HG03108 (cell line): ENCODE measurements around the gene GABARAPL2.
"Not testable (repeated sequence)": the region's sequence is repeated elsewhere in the genome, so short reads cannot be mapped to it uniquely, and the experiment has no call there.

ENCODE experiments used
- ATAC-seq: cut with Tn5 transposase; IDR thresholded peaks from one replicate; pipeline ENCODE4 v1.9.1; 2021; ENCODE audit warnings: moderate library complexity; ENCODE audit not compliant: unreplicated experiment

GABARAPL2 gene

GRCh38 chr16:75566040-75566757 lies at the start of gene GABARAPL2:
Gene GABARAPL2, plus strand, starts transcription at chr16:75566379. Its CDS starts 108 bp downstream, at chr16:75566487.
- ATAC-seq: peak; percentile 65

GRCh38 chr16:75519175-75519574 lies 47.0 kb upstream of the GABARAPL2 start:
- ATAC-seq: no peak

- no peak for ATAC-seq
These were observed 40.0 kb upstream of the GABARAPL2 start for GRCh38 chr16:75526032-75526790.

- no peak for ATAC-seq
These were observed 38.3 kb upstream of the GABARAPL2 start for GRCh38 chr16:75527825-75528299.

- ATAC-seq: no peak
These were observed 36.9 kb upstream of the GABARAPL2 start for GRCh38 chr16:75529056-75529905.

GRCh38 chr16:75529959-75530358 lies 36.2 kb upstream of the GABARAPL2 start:
- no peak for ATAC-seq

GRCh38 chr16:75532142-75532765 lies 33.9 kb upstream of the GABARAPL2 start:
- ATAC-seq: no peak

GRCh38 chr16:75532791-75533190 lies 33.4 kb upstream of the GABARAPL2 start:
- ATAC-seq: no peak

GRCh38 chr16:75534560-75535205 lies 31.5 kb upstream of the GABARAPL2 start:
- no peak for ATAC-seq

- ATAC-seq: no peak
These were observed 30.9 kb upstream of the GABARAPL2 start for GRCh38 chr16:75535211-75535843.

- ATAC-seq: no peak
These were observed 30.3 kb upstream of the GABARAPL2 start, which contains the start of gene CHST5 for GRCh38 chr16:75535901-75536300. Gene CHST5, minus strand, starts transcription at chr16:75536108. Its CDS starts 5,724 bp downstream, at chr16:75530384.

GRCh38 chr16:75537776-75538175 lies 28.4 kb upstream of the GABARAPL2 start:
- ATAC-seq: no peak

GRCh38 chr16:75538882-75539565 lies 27.2 kb upstream of the GABARAPL2 start:
- ATAC-seq: not testable (repeated sequence)

- no peak for ATAC-seq
These were observed 24.9 kb upstream of the GABARAPL2 start for GRCh38 chr16:75541236-75541635.

GRCh38 chr16:75542462-75542861 lies 23.7 kb upstream of the GABARAPL2 start:
- ATAC-seq: not testable (repeated sequence)

- not testable (repeated sequence) for ATAC-seq
These were observed 20.3 kb upstream of the GABARAPL2 start for GRCh38 chr16:75545879-75546278.

GRCh38 chr16:75546293-75546692 lies 19.9 kb upstream of the GABARAPL2 start:
- no peak for ATAC-seq

GRCh38 chr16:75548456-75548855 lies 17.7 kb upstream of the GABARAPL2 start:
- ATAC-seq: not testable (repeated sequence)

- ATAC-seq: peak; percentile 83
These were observed 15.9 kb upstream of the GABARAPL2 start for GRCh38 chr16:75550211-75550662.
